ENCODE measurements around the gene OTUB1. TPM values are rescaled to one million over a fixed set of nuclear protein-coding genes. Genes with fewer than 3 reads are reported as not detected.

OTUB1 gene, protein sequence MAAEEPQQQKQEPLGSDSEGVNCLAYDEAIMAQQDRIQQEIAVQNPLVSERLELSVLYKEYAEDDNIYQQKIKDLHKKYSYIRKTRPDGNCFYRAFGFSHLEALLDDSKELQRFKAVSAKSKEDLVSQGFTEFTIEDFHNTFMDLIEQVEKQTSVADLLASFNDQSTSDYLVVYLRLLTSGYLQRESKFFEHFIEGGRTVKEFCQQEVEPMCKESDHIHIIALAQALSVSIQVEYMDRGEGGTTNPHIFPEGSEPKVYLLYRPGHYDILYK
- 34.4 and 35.7 TPM in 2 replicates for total RNA-seq

DNA sequence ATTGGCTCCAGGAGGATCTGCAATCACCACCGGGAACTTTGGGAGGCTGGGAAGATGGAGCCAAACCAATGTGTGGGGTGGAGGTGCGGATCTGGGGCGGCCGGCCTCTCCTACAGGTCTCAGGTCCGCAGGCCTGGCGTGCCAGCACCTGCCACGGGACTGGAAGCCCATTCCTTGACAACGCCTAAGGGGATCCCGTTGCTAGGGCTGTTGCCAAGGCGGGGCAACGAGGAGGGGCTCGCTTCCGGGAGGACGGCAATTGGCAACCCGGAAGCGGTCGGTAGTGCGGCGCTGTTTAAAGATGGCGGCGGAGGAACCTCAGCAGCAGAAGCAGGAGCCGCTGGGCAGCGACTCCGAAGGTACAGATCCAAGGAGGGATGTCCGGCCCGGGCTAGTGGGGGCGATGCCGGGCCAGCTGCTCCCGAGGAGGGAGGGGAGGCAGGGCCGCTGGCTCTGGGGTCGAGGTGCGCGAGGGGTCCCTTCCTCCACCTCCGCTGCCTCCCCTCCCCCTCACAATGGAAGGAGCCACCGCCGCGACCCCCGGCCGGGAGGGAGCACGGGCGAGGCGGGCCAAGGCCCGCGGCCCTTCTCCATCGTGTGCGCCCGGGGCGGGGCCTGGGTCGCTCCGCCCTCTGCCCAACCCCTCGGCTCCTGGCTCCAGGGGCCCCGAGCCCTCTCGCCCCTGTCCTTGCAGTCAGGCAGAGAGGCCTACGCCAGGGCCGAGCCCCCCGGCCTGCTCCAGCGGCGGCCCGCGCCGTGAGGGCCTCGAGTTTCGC lies at the start of gene OTUB1:
OTUB1 (plus strand) TSS at position 283 of the 776 bp plus-strand sequence; CDS start at position 302, 19 bp downstream.

DNA sequence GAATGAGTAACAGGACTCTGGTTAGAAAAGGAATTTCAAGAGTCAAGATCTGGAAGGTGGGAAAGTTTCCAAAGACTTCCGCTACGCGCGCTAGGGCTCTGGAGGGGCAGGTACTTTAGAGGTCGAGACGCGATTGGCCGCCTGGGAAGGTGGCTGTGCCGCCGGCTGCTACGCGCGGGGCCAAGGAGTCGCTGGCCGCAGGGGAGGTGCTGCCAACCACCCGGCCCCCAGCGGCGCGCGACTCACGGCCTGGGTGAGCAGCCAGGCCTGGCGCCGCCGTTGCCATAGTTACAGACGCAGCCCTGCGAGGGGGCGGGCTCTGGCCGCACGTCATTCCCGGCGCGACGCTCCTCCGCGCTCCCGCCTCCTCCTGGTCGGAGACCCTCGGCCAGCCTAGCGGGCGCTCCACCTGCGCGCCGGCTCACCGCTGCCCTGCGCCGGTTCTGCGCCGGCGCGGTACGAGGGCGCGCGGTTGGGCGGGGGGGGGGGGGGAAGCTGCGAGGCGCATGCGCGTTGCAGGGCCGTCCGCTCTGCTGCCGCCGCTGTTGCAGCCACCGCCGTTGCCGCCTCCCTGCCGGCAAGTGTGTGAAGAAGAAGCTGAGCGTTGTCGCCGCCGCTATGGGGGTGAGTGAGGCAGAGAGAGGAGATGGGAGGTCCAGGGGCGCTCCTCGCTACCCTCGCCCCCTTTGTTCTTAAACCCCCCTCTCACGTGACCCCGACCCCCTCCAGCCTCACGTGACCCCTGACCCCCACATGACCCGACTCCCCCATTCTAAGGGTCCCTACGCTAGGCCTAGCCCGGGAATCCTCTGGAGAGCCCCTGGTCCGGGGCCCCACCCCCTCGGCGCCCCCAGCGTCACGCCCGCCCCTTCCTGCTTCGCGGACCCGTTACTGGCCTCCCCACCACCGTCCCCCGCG lies 47.5 kb upstream of the OTUB1 start, which contains the start of gene NAA40:
NAA40 (plus strand) TSS at position 524 of the 918 bp plus-strand sequence; CDS start at position 619, 95 bp downstream.

DNA sequence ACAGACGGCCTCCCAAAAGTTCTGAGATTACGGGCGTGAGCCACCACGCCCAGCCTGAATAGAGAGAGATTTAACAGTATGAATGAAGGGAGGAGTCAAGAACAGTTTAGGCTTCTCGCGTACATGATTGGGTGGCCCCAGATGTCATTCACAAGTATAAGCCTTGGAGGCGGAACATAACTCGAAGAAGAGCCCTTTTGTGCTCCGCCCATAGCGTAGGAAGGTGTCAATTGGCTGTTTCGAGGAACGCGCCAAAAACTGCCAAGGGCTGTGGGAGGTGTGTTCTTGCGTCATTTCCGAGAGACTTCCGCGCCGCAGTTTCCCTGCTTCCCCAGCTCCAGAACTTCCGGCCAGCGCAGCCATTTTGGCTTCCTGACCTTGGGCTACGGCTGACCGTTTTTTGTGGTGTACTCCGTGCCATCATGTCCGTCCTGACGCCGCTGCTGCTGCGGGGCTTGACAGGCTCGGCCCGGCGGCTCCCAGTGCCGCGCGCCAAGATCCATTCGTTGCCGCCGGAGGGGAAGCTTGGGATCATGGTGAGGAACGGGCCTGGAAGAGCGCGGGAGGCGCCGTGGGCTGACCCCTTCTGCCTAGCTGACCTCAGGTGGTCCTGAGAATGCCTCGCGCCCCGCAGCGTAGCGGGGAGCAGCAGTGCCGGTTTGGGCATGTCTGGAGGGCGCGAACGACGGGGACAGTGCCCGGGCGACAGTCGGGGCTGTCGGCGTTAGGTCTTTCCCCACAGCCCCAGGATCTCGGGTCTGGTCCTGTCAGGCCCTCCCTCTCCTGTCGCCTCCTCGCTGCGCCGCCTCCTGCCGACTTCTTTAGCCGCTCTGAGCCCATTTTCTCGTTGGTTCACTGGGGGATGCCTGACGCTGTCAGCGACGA lies 11.7 kb upstream of the OTUB1 start, which contains the start of gene COX8A:
COX8A (plus strand) TSS at position 362 of the 885 bp plus-strand sequence; CDS start at position 423, 61 bp downstream.

DNA sequence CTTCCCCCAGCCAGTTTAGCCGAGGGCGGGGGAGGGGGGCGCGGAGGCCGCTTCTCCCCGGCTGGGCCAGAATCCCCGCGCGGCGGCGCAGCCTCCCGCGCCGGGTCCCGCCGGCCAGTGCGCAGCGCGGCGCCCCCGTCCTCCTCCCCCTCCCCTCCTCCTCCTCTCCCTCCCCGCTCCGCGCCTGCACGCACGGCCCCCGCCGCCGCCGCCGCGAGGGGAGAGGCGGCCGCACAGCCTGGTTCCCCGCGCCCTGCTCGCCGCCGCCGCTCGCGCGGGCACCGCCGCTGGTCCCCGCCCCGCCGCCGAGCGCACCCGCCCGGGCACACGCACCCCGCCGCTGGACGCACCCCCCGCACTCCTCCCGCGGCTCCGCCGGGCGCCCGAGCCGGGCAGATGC lies 49.3 kb downstream of the OTUB1 start, which contains the start of gene FLRT1:
FLRT1 (plus strand) TSS at position 356 of the 400 bp plus-strand sequence. CDS start 80,337 bp downstream, outside the sequence.

Small RNA genes within 50 kb of the gene (small RNA-seq; reads per million reads assigned to genes)
- not detected for gene RNU6-45P

Other genes with a start within 250 kb of the OTUB1 start
- gene ZFTA, start 217.7 kb upstream of the OTUB1 start, total RNA-seq = 22.7 and 22.9 TPM in 2 replicates
- gene SPINDOC, start 173.0 kb upstream of the OTUB1 start, total RNA-seq = 18.9 and 23.0 TPM in 2 replicates
- 15.2 and 16.1 TPM in 2 replicates for gene MARK2, start 147.3 kb upstream of the OTUB1 start, total RNA-seq
- 1.6 and 2.1 TPM in 2 replicates for gene RCOR2, start 69.3 kb upstream of the OTUB1 start, total RNA-seq
- gene NAA40, start 47.4 kb upstream of the OTUB1 start, total RNA-seq = 16.2 and 17.7 TPM in 2 replicates
- 162 and 285 TPM in 2 replicates for gene COX8A, start 11.8 kb upstream of the OTUB1 start, total RNA-seq
- under 0.01 and 0.32 TPM in 2 replicates for gene FLRT1, start 49.5 kb downstream of the OTUB1 start, total RNA-seq
- 16.1 and 21.0 TPM in 2 replicates for gene MACROD1, start 179.7 kb downstream of the OTUB1 start, total RNA-seq
- 110 and 125 TPM in 2 replicates for gene STIP1, start 199.7 kb downstream of the OTUB1 start, total RNA-seq
- 1.1 and 1.9 TPM in 2 replicates for gene FERMT3, start 220.3 kb downstream of the OTUB1 start, total RNA-seq
- gene TRPT1, start 239.7 kb downstream of the OTUB1 start, total RNA-seq = 18.8 and 38.6 TPM in 2 replicates
- 40.2 and 49.3 TPM in 2 replicates for gene NUDT22, start 239.8 kb downstream of the OTUB1 start, total RNA-seq
- 8.0 and 8.5 TPM in 2 replicates for gene DNAJC4, start 244.1 kb downstream of the OTUB1 start, total RNA-seq
- 20.6 and 24.8 TPM in 2 replicates for gene VEGFB, start 248.1 kb downstream of the OTUB1 start, total RNA-seq

Measured in hair follicle dermal papilla cell (primary cell).